GM21381 (cell line): Measurements from ENCODE around the gene GRIK3.
"Not testable (repeated sequence)": the region's sequence is repeated elsewhere in the genome, so short reads cannot be mapped to it uniquely, and the experiment has no call there.

Source experiments
- ATAC-seq: cut with Tn5 transposase; IDR thresholded peaks from one replicate; pipeline ENCODE4 v1.9.1; 2021; ENCODE audit warnings: mild to moderate bottlenecking, moderate library complexity; ENCODE audit not compliant: unreplicated experiment

The GRIK3 gene

GRCh38 chr1:37034121-37035013, at the start of gene GRIK3:
GRIK3 (minus strand) TSS chr1:37034515; CDS start chr1:37034108, 407 bp downstream.
- ATAC-seq, result no peak

- no peak for ATAC-seq
Measured at GRCh38 chr1:37084013-37084412, 49.7 kb upstream of the GRIK3 start.

GRCh38 chr1:37083603-37084002, 49.3 kb upstream of the GRIK3 start:
- no peak for ATAC-seq

GRCh38 chr1:37080296-37080986, 46.1 kb upstream of the GRIK3 start:
- not testable (repeated sequence) for ATAC-seq

GRCh38 chr1:37078866-37079265, 44.6 kb upstream of the GRIK3 start:
- no peak for ATAC-seq

- ATAC-seq, result no peak
Measured at GRCh38 chr1:37076168-37076567, 41.9 kb upstream of the GRIK3 start.

GRCh38 chr1:37073854-37074379, 39.6 kb upstream of the GRIK3 start:
- no peak for ATAC-seq

- ATAC-seq, result no peak
Measured at GRCh38 chr1:37073152-37073853, 39.0 kb upstream of the GRIK3 start.

GRCh38 chr1:37071829-37072228, 37.5 kb upstream of the GRIK3 start:
- ATAC-seq, result no peak

GRCh38 chr1:37070126-37070525, 35.8 kb upstream of the GRIK3 start:
- ATAC-seq, result no peak

- no peak for ATAC-seq
Measured at GRCh38 chr1:37069406-37069805, 35.1 kb upstream of the GRIK3 start.

GRCh38 chr1:37068897-37069296, 34.6 kb upstream of the GRIK3 start:
- ATAC-seq, result no peak

GRCh38 chr1:37068260-37068659, 33.9 kb upstream of the GRIK3 start:
- no peak for ATAC-seq

GRCh38 chr1:37064039-37064438, 29.7 kb upstream of the GRIK3 start:
- ATAC-seq, result no peak

GRCh38 chr1:37059346-37059745, 25.0 kb upstream of the GRIK3 start:
- no peak for ATAC-seq

GRCh38 chr1:37058424-37058988, 24.2 kb upstream of the GRIK3 start:
- ATAC-seq, result no peak

GRCh38 chr1:37056325-37056724, 22.0 kb upstream of the GRIK3 start:
- ATAC-seq, result no peak

- no peak for ATAC-seq
Measured at GRCh38 chr1:37055631-37056030, 21.3 kb upstream of the GRIK3 start.

- ATAC-seq, result no peak
Measured at GRCh38 chr1:37053173-37053572, 18.9 kb upstream of the GRIK3 start.

GRCh38 chr1:37052120-37052519, 17.8 kb upstream of the GRIK3 start:
- ATAC-seq, result no peak

GRCh38 chr1:37051346-37051745, 17.0 kb upstream of the GRIK3 start:
- ATAC-seq, result no peak
